GM08714 (cell line): ENCODE results near the gene GEMIN7.
A peak's percentile ranks its signal among the peaks of the same experiment; 100 is the strongest.

Source experiments
- H3K4me3 ChIP-seq: fragments of 200-500 bp; sonication (Bioruptor generic); 2 replicates; pipeline ENCODE4 v1.5.1; 2014; ENCODE audit warnings: mild to moderate bottlenecking, low read length, inconsistent platforms
- ZNF274 ChIP-seq: IDR thresholded peaks from 2 replicates; pipeline ENCODE4 v1.6.1; 2012; ENCODE audit warnings: mild to moderate bottlenecking, low read depth, low read length

GEMIN7 gene

GRCh38 chr19:45070861-45071544 lies 8.1 kb upstream of the GEMIN7 start:
- no peak for TF ChIP-seq ZNF274
- no peak overlapping the region for H3K4me3 ChIP-seq

GRCh38 chr19:45071545-45071938 lies 7.5 kb upstream of the GEMIN7 start:
- no peak overlapping the region for H3K4me3 ChIP-seq
- no peak for TF ChIP-seq ZNF274

GRCh38 chr19:45071969-45072790 lies 6.9 kb upstream of the GEMIN7 start:
- no peak for TF ChIP-seq ZNF274
- no peak overlapping the region for H3K4me3 ChIP-seq

GRCh38 chr19:45074744-45075300 lies 4.2 kb upstream of the GEMIN7 start:
- H3K4me3 ChIP-seq: peak overlapping the region; percentile 64; the same call in 1 of the 2 replicates
- TF ChIP-seq ZNF274: no peak

- no peak for TF ChIP-seq ZNF274
- H3K4me3 ChIP-seq: peak overlapping the region; percentile 79
Measured at GRCh38 chr19:45075301-45076028, 3.6 kb upstream of the GEMIN7 start.

- no peak for TF ChIP-seq ZNF274
- H3K4me3 ChIP-seq: peak within 1 kb of the TSS; percentile 79
Measured at GRCh38 chr19:45076029-45076850, 2.8 kb upstream of the GEMIN7 start, which contains the start of gene ZNF296. Gene ZNF296 (minus strand): TSS chr19:45076478. CDS start chr19:45076373, 105 bp downstream.

- H3K4me3 ChIP-seq: peak overlapping the region; percentile 79; the same call in 1 of the 2 replicates
- no peak for TF ChIP-seq ZNF274
Measured at GRCh38 chr19:45076851-45077730, 2.0 kb upstream of the GEMIN7 start.

GRCh38 chr19:45078390-45079062 lies 534 bp upstream of the GEMIN7 start:
- H3K4me3 ChIP-seq: peak overlapping the region; percentile 92; the same call in 1 of the 2 replicates
- TF ChIP-seq ZNF274: no peak

- H3K4me3 ChIP-seq: peak overlapping the region; percentile 92
- no peak for TF ChIP-seq ZNF274
Measured at GRCh38 chr19:45079911-45080370, 881 bp downstream of the GEMIN7 start.

GRCh38 chr19:45082170-45082569 lies 3.1 kb downstream of the GEMIN7 start:
- H3K4me3 ChIP-seq: no peak overlapping the region
- no peak for TF ChIP-seq ZNF274

- no peak overlapping the region for H3K4me3 ChIP-seq
- no peak for TF ChIP-seq ZNF274
Measured at GRCh38 chr19:45086480-45086879, 7.4 kb downstream of the GEMIN7 start.

- no peak for TF ChIP-seq ZNF274
Measured at GRCh38 chr19:45087531-45087930, 8.5 kb downstream of the GEMIN7 start.

More at GRCh38 chr19:45087531-45087930, 8.5 kb downstream of the GEMIN7 start:
- H3K4me3 ChIP-seq: no peak overlapping the region
